OCI-LY1 (cell line): ENCODE results near the gene CCNY.

Experiments
- H2AFZ ChIP-seq: fragments of 200-600 bp; sonication (generic), shearing (Covaris generic); 2 replicates; pipeline ENCODE4 v1.6.0; 2014; ENCODE audit warnings: antibody characterized with exemption, mild to moderate bottlenecking, low read length
- H3F3A ChIP-seq: fragments of 200-600 bp; sonication (generic), shearing (Covaris generic); 2 replicates; pipeline ENCODE4 v1.6.0; 2014; ENCODE audit warnings: mild to moderate bottlenecking, antibody characterized with exemption, low read length, moderate library complexity; ENCODE audit not compliant: insufficient read depth
- H3K27ac ChIP-seq: fragments of 200-600 bp; sonication (generic); 2 replicates; pipeline ENCODE4 v1.5.1; 2014; ENCODE audit warnings: low read length, mixed run types, mild to moderate bottlenecking, low read depth; ENCODE audit not compliant: poor library complexity, severe bottlenecking
- H3K27me3 ChIP-seq: fragments of 200-600 bp; sonication (generic); 2 replicates; pipeline ENCODE4 v1.6.0; 2014; ENCODE audit warnings: antibody characterized with exemption, mild to moderate bottlenecking, low read length, moderate library complexity; ENCODE audit not compliant: insufficient read depth
- H3K36me3 ChIP-seq: fragments of 200-600 bp; sonication (generic); 2 replicates; pipeline ENCODE4 v1.6.1; 2014; ENCODE audit warnings: mild to moderate bottlenecking, antibody characterized with exemption, low read length, moderate library complexity, mixed read lengths; ENCODE audit not compliant: insufficient read depth
- H3K4me1 ChIP-seq: fragments of 200-600 bp; sonication (generic); 2 replicates; pipeline ENCODE4 v1.5.1; 2014; ENCODE audit warnings: mild to moderate bottlenecking, low read length, moderate library complexity; ENCODE audit not compliant: insufficient read depth, severe bottlenecking
- H3K4me2 ChIP-seq: fragments of 200-600 bp; sonication (generic), shearing (Covaris generic); 2 replicates; pipeline ENCODE4 v1.6.1; 2014; ENCODE audit warnings: low read length
- H3K4me3 ChIP-seq: fragments of 200-600 bp; sonication (generic); 2 replicates; pipeline ENCODE4 v1.5.1; 2014; ENCODE audit warnings: low read length, low read depth, mild to moderate bottlenecking, mixed read lengths; ENCODE audit not compliant: poor library complexity, severe bottlenecking
- H3K79me2 ChIP-seq: fragments of 200-600 bp; shearing (Covaris generic); 2 replicates; pipeline ENCODE4 v1.6.1; 2016; ENCODE audit warnings: mixed run types, low read length, mixed read lengths; ENCODE audit not compliant: insufficient read depth
- H3K9ac ChIP-seq: fragments of 200-600 bp; sonication (generic), shearing (Covaris generic); 2 replicates; pipeline ENCODE4 v1.6.1; 2014; ENCODE audit warnings: mild to moderate bottlenecking, low read length, mixed read lengths
- H3K9me2 ChIP-seq: fragments of 200-600 bp; sonication (generic), shearing (Covaris generic); 2 replicates; pipeline ENCODE4 v1.6.1; 2014; ENCODE audit warnings: low read depth, mild to moderate bottlenecking, low read length, mixed read lengths
- H3K9me3 ChIP-seq: fragments of 200-600 bp; shearing (Covaris generic); 2 replicates; pipeline ENCODE4 v1.6.1; 2014; ENCODE audit warnings: low read length, mixed read lengths
- H4K20me1 ChIP-seq: fragments of 200-600 bp; sonication (generic), shearing (Covaris generic); 2 replicates; pipeline ENCODE4 v1.6.0; 2016; ENCODE audit warnings: mild to moderate bottlenecking, low read length; ENCODE audit not compliant: insufficient read depth
- EZH2 ChIP-seq: fragments of 200-600 bp; sonication (generic), shearing (Covaris generic); IDR thresholded peaks from 2 replicates; pipeline ENCODE4 v1.8.0; 2017; ENCODE audit warnings: borderline replicate concordance, mixed run types, mild to moderate bottlenecking, antibody characterized with exemption, low read length, moderate library complexity, mixed read lengths
- TF ChIP-seq, protein P1 (sequence below): fragments of 200-600 bp; sonication (generic), shearing (Covaris generic); IDR thresholded peaks from 2 replicates; pipeline ENCODE4 v1.5.1; 2017; ENCODE audit warnings: mild to moderate bottlenecking, antibody characterized with exemption, low read length, moderate library complexity, mixed read lengths

Gene CCNY

DNA sequence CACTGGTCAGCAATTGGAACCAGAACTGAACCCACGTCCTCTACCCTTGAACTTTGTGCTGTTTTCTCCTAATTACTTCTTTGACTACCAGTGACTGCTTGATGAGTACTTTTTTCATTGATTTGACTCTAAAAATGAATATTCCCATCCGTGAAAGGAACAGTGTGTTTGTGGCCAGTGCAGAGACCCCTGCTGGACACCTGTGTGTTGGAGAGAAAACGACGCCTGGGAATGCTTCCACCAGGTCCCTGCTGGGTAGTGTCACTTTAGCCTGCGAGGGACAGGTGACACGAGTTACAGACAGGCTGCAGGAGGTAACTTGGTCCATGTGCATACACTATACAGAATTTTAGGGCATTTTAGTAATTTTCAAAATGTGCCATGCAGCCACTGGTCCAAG is 262.1 kb downstream of the CCNY start:
- no peaks in the 10 kb centered on the region for H3K9me2 ChIP-seq
- no peaks in the 10 kb centered on the region for H3K4me1 ChIP-seq
- H4K20me1 ChIP-seq: no peaks in the 10 kb centered on the region
- no peaks in the 10 kb centered on the region for H3K27me3 ChIP-seq
- H3K36me3 ChIP-seq: no peaks in the 10 kb centered on the region
- H2AFZ ChIP-seq: no peak overlapping the region
- H3K4me3 ChIP-seq: no peak overlapping the region
- TF ChIP-seq, protein P1, sequence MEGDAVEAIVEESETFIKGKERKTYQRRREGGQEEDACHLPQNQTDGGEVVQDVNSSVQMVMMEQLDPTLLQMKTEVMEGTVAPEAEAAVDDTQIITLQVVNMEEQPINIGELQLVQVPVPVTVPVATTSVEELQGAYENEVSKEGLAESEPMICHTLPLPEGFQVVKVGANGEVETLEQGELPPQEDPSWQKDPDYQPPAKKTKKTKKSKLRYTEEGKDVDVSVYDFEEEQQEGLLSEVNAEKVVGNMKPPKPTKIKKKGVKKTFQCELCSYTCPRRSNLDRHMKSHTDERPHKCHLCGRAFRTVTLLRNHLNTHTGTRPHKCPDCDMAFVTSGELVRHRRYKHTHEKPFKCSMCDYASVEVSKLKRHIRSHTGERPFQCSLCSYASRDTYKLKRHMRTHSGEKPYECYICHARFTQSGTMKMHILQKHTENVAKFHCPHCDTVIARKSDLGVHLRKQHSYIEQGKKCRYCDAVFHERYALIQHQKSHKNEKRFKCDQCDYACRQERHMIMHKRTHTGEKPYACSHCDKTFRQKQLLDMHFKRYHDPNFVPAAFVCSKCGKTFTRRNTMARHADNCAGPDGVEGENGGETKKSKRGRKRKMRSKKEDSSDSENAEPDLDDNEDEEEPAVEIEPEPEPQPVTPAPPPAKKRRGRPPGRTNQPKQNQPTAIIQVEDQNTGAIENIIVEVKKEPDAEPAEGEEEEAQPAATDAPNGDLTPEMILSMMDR: no peak; the same call in 1 of the 2 replicates
- TF ChIP-seq EZH2: no peak
- H3K27ac ChIP-seq: no peak overlapping the region
- no peak overlapping the region for H3K9ac ChIP-seq
- H3K4me2 ChIP-seq: no peak overlapping the region
- no peaks in the 10 kb centered on the region for H3K79me2 ChIP-seq
- H3F3A ChIP-seq: no peaks in the 10 kb centered on the region
- H3K9me3 ChIP-seq: no peaks in the 10 kb centered on the region

- Histone ChIP-seq H3K4me1 (no peaks in the 10 kb centered on the region), H3K9ac (no peak overlapping the region), H2AFZ (no peak overlapping the region), H3K36me3 (no peaks in the 10 kb centered on the region), H3K9me3 (no peaks in the 10 kb centered on the region), H3K4me3 (no peak overlapping the region), H3K4me2 (no peak overlapping the region), H3K27me3 (no peaks in the 10 kb centered on the region), H4K20me1 (no peaks in the 10 kb centered on the region), H3K27ac (no peak overlapping the region), H3K9me2 (no peaks in the 10 kb centered on the region), H3K79me2 (no peaks in the 10 kb centered on the region), H3F3A (no peaks in the 10 kb centered on the region)
- TF ChIP-seq, protein P1: peak; percentile 27; the same call in 1 of the 2 replicates
- no peak for TF ChIP-seq EZH2
Measured at GRCh38 chr10:35600193-35600592, 263.9 kb downstream of the CCNY start.

- Histone ChIP-seq H3K9ac (no peak within 1 kb of the TSS), H3K27ac (no peak within 1 kb of the TSS), H3K4me1 (no peaks in the 10 kb centered on the region), H3K9me3 (no peaks in the 10 kb centered on the region), H3K27me3 (no peaks in the 10 kb centered on the region), H3K4me2 (no peak within 1 kb of the TSS), H3K4me3 (no peak within 1 kb of the TSS), H2AFZ (no peak within 1 kb of the TSS), H3K9me2 (no peaks in the 10 kb centered on the region), H4K20me1 (no peaks in the 10 kb centered on the region), H3F3A (no peaks in the 10 kb centered on the region), H3K36me3 (no peaks in the 10 kb centered on the region), H3K79me2 (no peaks in the 10 kb centered on the region)
- TF ChIP-seq, protein P1: no peak
Measured at GRCh38 chr10:35605191-35605590, 268.9 kb downstream of the CCNY start, which contains the start of gene GJD4. Gene GJD4, plus strand, starts transcription at chr10:35605341. Its CDS starts 227 bp downstream, at chr10:35605568.
